Measurements from ENCODE around the gene NUFIP1. TPM values are rescaled to one million over a fixed set of nuclear protein-coding genes. Genes with fewer than 3 reads are reported as not detected.

NUFIP1 gene
- total RNA-seq, 5 donors from 2014 or later (not counting 1 experiment from before 2014, with no cell fraction given) = 3.1 to 4.9 (median 4.0) TPM

DNA sequence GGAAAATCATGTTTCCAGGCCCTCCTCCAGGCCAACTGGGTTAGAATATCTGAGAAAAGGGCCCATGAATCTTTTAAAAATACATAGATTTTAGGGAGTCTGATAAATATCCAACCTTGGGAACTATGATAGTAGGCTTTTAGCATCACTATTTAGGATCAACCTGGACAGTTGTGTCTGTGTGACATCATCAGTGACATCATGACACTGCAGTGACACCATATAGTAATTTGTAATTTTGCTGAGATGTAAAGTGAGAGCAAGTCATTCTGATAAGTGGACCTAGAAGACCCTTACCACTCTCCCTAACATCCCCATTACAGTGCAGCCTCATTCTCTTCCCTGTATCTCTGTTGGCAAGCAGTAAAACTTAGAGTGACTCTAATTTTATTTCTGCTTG is 14.1 kb upstream of the NUFIP1 start:
- Mint-ChIP-seq H3K27ac (no peak overlapping the region), H3K9me3 (no peaks in the 10 kb centered on the region), H3K4me3 (no peak overlapping the region), H3K4me1 (peaks cover under 1 to 3% (median under 1%) of the 10 kb centered on the region in 3 donors), H3K27me3 (no peaks in the 10 kb centered on the region), H3K36me3 (peaks cover 42% of the 10 kb centered on the region)
- no peaks in the 10 kb centered on the region for H3K27me3 ChIP-seq (replicated peaks in 1 of 2; ENCODE audit: control insufficient read depth in 2 of 2, extremely low read depth in 1 of 2, insufficient read depth in 2 of 2, low read length in 1 of 2)
- no peak overlapping the region for H3K27ac ChIP-seq (ENCODE audit: low read length)
- no peaks in the 10 kb centered on the region for H3K9me3 ChIP-seq
- ChIA-PET POLR2A (no interaction called here), CTCF (no interaction called here)
- H3K4me3 ChIP-seq (ENCODE audit: control insufficient read depth in 1 of 2, extremely low read depth in 1 of 2, low read length in 1 of 2) = no peak overlapping the region
- ATAC-seq (replicated peaks in 1 of 4) (no peak), DNase-seq (no peak)
- no peaks in the 10 kb centered on the region for H3K4me1 ChIP-seq (ENCODE audit: control insufficient read depth in 1 of 2, extremely low read depth in 1 of 2, insufficient read depth in 2 of 2, low read length in 2 of 2)
- peaks cover 0 to 43% of the 10 kb centered on the region in 2 donors for H3K36me3 ChIP-seq (ENCODE audit: control insufficient read depth in 2 of 2, extremely low read depth in 1 of 2, insufficient read depth in 1 of 2, low read length in 1 of 2)

DNA sequence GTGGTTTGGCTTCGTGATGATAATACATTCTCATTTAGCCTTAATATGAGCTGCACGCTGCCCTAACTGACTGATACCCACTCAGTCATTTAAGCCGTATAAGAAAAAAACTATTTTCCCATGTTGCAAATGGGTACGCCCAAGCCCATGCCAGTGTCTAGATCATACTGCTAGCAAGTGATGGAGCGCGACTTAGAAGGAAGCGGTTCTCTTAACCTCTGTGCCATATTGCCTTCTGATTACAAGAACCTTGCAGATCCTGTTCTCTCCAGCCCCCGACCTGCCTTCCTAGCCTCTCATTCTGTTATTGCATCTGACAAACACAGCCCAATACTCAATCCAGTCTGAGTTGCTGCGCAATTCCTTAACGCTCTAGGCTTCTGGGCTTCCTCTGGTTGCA is 670 bp upstream of the NUFIP1 start:
- H3K9me3 Mint-ChIP-seq = no peaks in the 10 kb centered on the region
- ChIA-PET CTCF (interaction anchor here in 1 of 2 donors (0.5 to 1.2 kb wide), 3 partner anchors 71 to 506 kb away, joined by 3 to 4 read pairs (median 3); no protein-coding TSS in a partner anchor), POLR2A (no interaction called here)
- 4% methylated on average over 10 of the region's 10 CpGs for WGBS (ENCODE audit: insufficient coverage)
- Histone ChIP-seq H3K4me1 (ENCODE audit: control insufficient read depth in 1 of 2, extremely low read depth in 1 of 2, insufficient read depth in 2 of 2, low read length in 2 of 2) (peaks cover 16 to 25% of the 10 kb centered on the region in 2 experiments), H3K36me3 (ENCODE audit: control insufficient read depth in 2 of 2, extremely low read depth in 1 of 2, insufficient read depth in 1 of 2, low read length in 1 of 2) (no peaks in the 10 kb centered on the region), H3K4me3 (ENCODE audit: control insufficient read depth in 1 of 2, extremely low read depth in 1 of 2, low read length in 1 of 2) (peak overlapping the region; percentile 94 to 99), H3K27ac (ENCODE audit: low read length) (peak overlapping the region; percentile 90), H3K27me3 (replicated peaks in 1 of 2; ENCODE audit: control insufficient read depth in 2 of 2, extremely low read depth in 1 of 2, insufficient read depth in 2 of 2, low read length in 1 of 2) (no peaks in the 10 kb centered on the region), H3K9me3 (no peaks in the 10 kb centered on the region)
- ATAC-seq (replicated peaks in 1 of 4) (peak in 3 of 4 experiments; percentile 4 to 17 (median 10)), DNase-seq (peak in 5 of 35 experiments; percentile 0 to 28 (median 3))
- peaks cover 63 to 69% (median 67%) of the 10 kb centered on the region in 3 donors for H3K4me1 Mint-ChIP-seq
- H3K27ac Mint-ChIP-seq = peak overlapping the region; percentile 88 to 95
- no peaks in the 10 kb centered on the region for H3K27me3 Mint-ChIP-seq
- peak overlapping the region; percentile 96 to 99 (median 98) for H3K4me3 Mint-ChIP-seq
- peaks cover 12% of the 10 kb centered on the region for H3K36me3 Mint-ChIP-seq

DNA sequence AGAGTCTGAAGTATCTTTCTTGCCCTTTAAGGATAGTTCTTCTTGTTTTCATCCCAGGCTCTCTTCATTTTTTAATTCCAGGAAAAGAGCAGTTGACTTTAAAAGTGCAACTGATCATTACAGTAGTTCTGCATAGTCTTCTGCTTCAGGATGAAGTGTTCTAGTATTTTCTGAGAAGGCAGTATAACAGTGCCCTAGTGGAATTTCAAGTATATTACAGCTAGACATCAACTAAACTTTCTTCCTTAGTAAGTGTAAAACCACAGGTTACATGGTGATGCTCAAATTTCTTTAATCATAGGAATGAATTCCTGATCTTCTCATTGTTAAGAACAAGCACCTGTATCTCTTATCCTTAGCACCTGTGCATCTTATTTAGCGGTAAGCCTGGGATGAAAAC is 10.9 kb downstream of the NUFIP1 start:
- no peak for DNase-seq
- Mint-ChIP-seq H3K4me3 (no peak overlapping the region), H3K27ac (no peak overlapping the region), H3K9me3 (no peaks in the 10 kb centered on the region), H3K27me3 (no peaks in the 10 kb centered on the region), H3K4me1 (peaks cover 4 to 5% (median 4%) of the 10 kb centered on the region in 3 donors), H3K36me3 (peaks cover 28% of the 10 kb centered on the region)
- no peaks in the 10 kb centered on the region for H3K9me3 ChIP-seq
- H3K4me1 ChIP-seq (ENCODE audit: control insufficient read depth in 1 of 2, extremely low read depth in 1 of 2, insufficient read depth in 2 of 2, low read length in 2 of 2) = no peaks in the 10 kb centered on the region
- H3K27me3 ChIP-seq (replicated peaks in 1 of 2; ENCODE audit: control insufficient read depth in 2 of 2, extremely low read depth in 1 of 2, insufficient read depth in 2 of 2, low read length in 1 of 2) = no peaks in the 10 kb centered on the region
- no CpG with 5 or more reads among the region's 1 CpG for WGBS (ENCODE audit: insufficient coverage)
- H3K27ac ChIP-seq (ENCODE audit: low read length) = no peak overlapping the region
- no peak overlapping the region for H3K4me3 ChIP-seq (ENCODE audit: control insufficient read depth in 1 of 2, extremely low read depth in 1 of 2, low read length in 1 of 2)
- ChIA-PET CTCF (no interaction called here), POLR2A (no interaction called here)
- peaks cover 5 to 44% of the 10 kb centered on the region in 2 donors for H3K36me3 ChIP-seq (ENCODE audit: control insufficient read depth in 2 of 2, extremely low read depth in 1 of 2, insufficient read depth in 1 of 2, low read length in 1 of 2)
- no peak for ATAC-seq (replicated peaks in 1 of 4)

DNA sequence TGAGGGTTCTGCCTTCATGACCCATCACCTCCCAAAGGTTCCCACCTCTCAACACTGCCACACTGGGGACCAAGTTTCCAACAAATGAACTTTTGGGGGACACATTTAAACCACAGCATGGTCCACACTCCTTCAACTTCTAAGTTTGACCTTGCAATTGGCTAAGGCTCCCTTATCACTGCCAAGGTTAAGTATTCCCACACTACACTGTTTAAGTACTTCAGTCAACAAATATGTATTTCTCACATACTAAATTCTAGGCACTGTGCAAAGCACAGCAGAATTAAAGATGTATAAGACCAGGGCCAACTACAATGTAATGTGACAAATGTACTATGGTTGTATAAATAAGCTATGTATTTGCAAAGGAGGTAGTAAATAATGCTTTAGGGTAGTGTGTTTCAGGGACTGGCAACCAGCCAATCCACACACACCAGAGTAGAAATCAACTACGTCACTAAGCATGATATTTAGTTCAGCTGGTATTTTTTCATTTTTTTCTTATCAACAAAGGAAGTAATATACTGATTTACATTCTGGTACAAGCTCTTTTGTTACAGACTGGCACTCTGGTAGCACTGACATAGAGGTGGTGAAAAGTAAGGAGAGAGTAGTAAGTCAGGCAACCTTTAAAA is 12.2 kb downstream of the NUFIP1 start:
- no peaks in the 10 kb centered on the region for H3K27me3 ChIP-seq (replicated peaks in 1 of 2; ENCODE audit: control insufficient read depth in 2 of 2, extremely low read depth in 1 of 2, insufficient read depth in 2 of 2, low read length in 1 of 2)
- Mint-ChIP-seq H3K36me3 (peaks cover 25% of the 10 kb centered on the region), H3K4me3 (no peak overlapping the region), H3K27me3 (no peaks in the 10 kb centered on the region), H3K9me3 (no peaks in the 10 kb centered on the region), H3K27ac (no peak overlapping the region), H3K4me1 (no peaks in the 10 kb centered on the region)
- no peak overlapping the region for H3K27ac ChIP-seq (ENCODE audit: low read length)
- ATAC-seq (replicated peaks in 1 of 4) (no peak), DNase-seq (no peak)
- H3K36me3 ChIP-seq (ENCODE audit: control insufficient read depth in 2 of 2, extremely low read depth in 1 of 2, insufficient read depth in 1 of 2, low read length in 1 of 2) = peaks cover 5 to 44% of the 10 kb centered on the region in 2 donors
- ChIA-PET POLR2A (no interaction called here), CTCF (interaction anchor here in 1 of 2 donors (0.9 kb wide), 1 partner anchor 8 kb away, joined by 3 read pairs; no protein-coding TSS in a partner anchor)
- H3K4me1 ChIP-seq (ENCODE audit: control insufficient read depth in 1 of 2, extremely low read depth in 1 of 2, insufficient read depth in 2 of 2, low read length in 2 of 2) = no peaks in the 10 kb centered on the region
- H3K4me3 ChIP-seq (ENCODE audit: control insufficient read depth in 1 of 2, extremely low read depth in 1 of 2, low read length in 1 of 2) = no peak overlapping the region
- no peaks in the 10 kb centered on the region for H3K9me3 ChIP-seq
- no CpG with 5 or more reads among the region's 1 CpG for WGBS (ENCODE audit: insufficient coverage)

DNA sequence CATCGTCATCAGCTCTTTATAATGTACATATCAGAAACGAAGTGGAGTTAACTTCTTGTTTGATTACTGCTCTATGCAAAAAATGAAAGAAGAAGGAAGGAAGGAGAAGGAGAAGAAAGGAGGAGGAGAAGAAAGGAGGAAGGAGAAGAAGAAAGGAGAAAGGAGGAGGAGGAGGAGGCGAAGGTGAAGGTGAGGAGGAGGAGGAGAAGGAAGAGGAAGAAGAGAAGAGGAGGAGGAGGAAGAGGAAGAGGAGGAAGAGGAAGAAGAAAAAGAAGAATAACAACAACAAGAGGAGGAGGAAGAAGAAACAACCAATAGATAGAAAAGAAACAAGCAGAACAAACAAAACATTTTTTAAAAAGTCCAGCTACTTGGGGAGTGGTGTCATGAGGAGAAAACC is 13.1 kb downstream of the NUFIP1 start:
- H3K4me1 Mint-ChIP-seq = no peaks in the 10 kb centered on the region

DNA sequence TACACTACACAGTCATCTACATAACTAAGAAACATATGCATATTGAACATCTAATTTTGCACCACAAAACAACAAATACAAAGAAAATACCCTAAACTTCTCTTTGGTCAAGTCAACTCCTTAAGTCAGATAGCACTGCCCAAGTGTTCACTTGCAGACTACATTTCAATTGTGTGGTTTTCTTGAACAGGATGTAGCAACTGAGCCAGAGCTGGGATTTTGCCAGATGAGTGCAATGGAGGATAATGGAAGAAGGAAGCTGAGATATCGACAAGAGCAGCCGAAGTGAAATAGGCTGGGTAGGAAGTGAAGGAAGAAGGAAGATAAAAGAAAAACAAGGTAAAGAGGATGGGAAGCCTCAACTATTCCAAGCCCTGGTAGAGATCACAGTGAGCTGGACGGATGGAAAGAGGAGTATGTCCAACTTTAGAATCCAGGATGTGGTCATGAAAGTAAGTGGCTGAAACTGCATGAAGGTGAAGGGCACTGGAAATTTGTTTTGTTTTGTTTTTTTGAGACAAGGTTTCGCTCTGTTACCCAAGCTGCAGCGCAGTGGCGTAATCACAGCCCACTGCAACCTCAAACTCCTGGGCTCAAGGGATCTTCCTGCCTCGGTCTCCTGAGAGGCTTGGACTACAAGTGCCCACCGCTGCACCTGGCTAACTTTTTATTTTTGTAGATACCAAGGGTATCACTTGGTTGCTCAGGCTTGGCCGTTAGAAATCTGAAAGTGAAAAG is 15.0 kb downstream of the NUFIP1 start:
- CTCF ChIA-PET = interaction anchor here in 1 of 2 donors (0.7 to 1.2 kb wide), 3 partner anchors 14 to 491 kb away, joined by 3 to 11 read pairs (median 5); no protein-coding TSS in a partner anchor

More for the DNA sequence above, 13.1 kb downstream of the NUFIP1 start:
- POLR2A ChIA-PET = no interaction called here
- DNase-seq (no peak), ATAC-seq (replicated peaks in 1 of 4) (no peak)
- no peaks in the 10 kb centered on the region for H3K9me3 ChIP-seq
- no peak overlapping the region for H3K27ac Mint-ChIP-seq
- no peak overlapping the region for H3K4me3 Mint-ChIP-seq
- peaks cover 31% of the 10 kb centered on the region for H3K36me3 Mint-ChIP-seq
- no peak overlapping the region for H3K4me3 ChIP-seq (ENCODE audit: control insufficient read depth in 1 of 2, extremely low read depth in 1 of 2, low read length in 1 of 2)
- no peak overlapping the region for H3K27ac ChIP-seq (ENCODE audit: low read length)
- H3K9me3 Mint-ChIP-seq = no peaks in the 10 kb centered on the region
- no peaks in the 10 kb centered on the region for H3K27me3 Mint-ChIP-seq
- CTCF ChIA-PET = interaction anchor here (0.6 to 0.9 kb wide), 3 partner anchors 9 to 1620 kb away, joined by 3 to 6 read pairs (median 3); no protein-coding TSS in a partner anchor
- WGBS (ENCODE audit: insufficient coverage) = 78% methylated on average over 1 of the region's 3 CpGs
- H3K4me1 ChIP-seq (ENCODE audit: control insufficient read depth in 1 of 2, extremely low read depth in 1 of 2, insufficient read depth in 2 of 2, low read length in 2 of 2) = no peaks in the 10 kb centered on the region
- H3K36me3 ChIP-seq (ENCODE audit: control insufficient read depth in 2 of 2, extremely low read depth in 1 of 2, insufficient read depth in 1 of 2, low read length in 1 of 2) = peaks cover 5 to 44% of the 10 kb centered on the region in 2 donors
- H3K27me3 ChIP-seq (replicated peaks in 1 of 2; ENCODE audit: control insufficient read depth in 2 of 2, extremely low read depth in 1 of 2, insufficient read depth in 2 of 2, low read length in 1 of 2) = no peaks in the 10 kb centered on the region

More for the DNA sequence above, 15.0 kb downstream of the NUFIP1 start:
- Histone ChIP-seq H3K4me1 (ENCODE audit: control insufficient read depth in 1 of 2, extremely low read depth in 1 of 2, insufficient read depth in 2 of 2, low read length in 2 of 2) (no peaks in the 10 kb centered on the region), H3K36me3 (ENCODE audit: control insufficient read depth in 2 of 2, extremely low read depth in 1 of 2, insufficient read depth in 1 of 2, low read length in 1 of 2) (peaks cover 5 to 26% of the 10 kb centered on the region in 2 donors), H3K27ac (ENCODE audit: low read length) (no peak overlapping the region), H3K4me3 (ENCODE audit: control insufficient read depth in 1 of 2, extremely low read depth in 1 of 2, low read length in 1 of 2) (no peak overlapping the region), H3K9me3 (no peaks in the 10 kb centered on the region), H3K27me3 (replicated peaks in 1 of 2; ENCODE audit: control insufficient read depth in 2 of 2, extremely low read depth in 1 of 2, insufficient read depth in 2 of 2, low read length in 1 of 2) (no peaks in the 10 kb centered on the region)
- no peak for ATAC-seq (replicated peaks in 1 of 4)
- Mint-ChIP-seq H3K4me3 (no peak overlapping the region), H3K27ac (no peak overlapping the region), H3K9me3 (no peaks in the 10 kb centered on the region), H3K36me3 (peaks cover 31% of the 10 kb centered on the region), H3K27me3 (no peaks in the 10 kb centered on the region), H3K4me1 (no peaks in the 10 kb centered on the region)
- no peak for DNase-seq
- POLR2A ChIA-PET = interaction anchor here (0.6 to 0.8 kb wide), 3 partner anchors 56 to 1162 kb away, joined by 3 to 15 read pairs (median 4); no protein-coding TSS in a partner anchor
- WGBS (ENCODE audit: insufficient coverage) = 80% methylated on average over 6 of the region's 9 CpGs

All from T-cell (primary cell).